ENCODE results near the gene COG5. TPM values are rescaled to one million over a fixed set of nuclear protein-coding genes. Genes with fewer than 3 reads are reported as not detected.

The COG5 gene
- total and polyA plus RNA-seq, 2 of the 8 experiments (the other 6 are each of a cell fraction or from before 2014, with no cell fraction given): 10.5 to 28.1 TPM

GRCh38 chr7:107181172-107181571 lies 382.5 kb downstream of the COG5 start (continued):
- TF ChIP-seq SRF (IDR thresholded peaks at IDR 0.05; ENCODE audit: low read depth, low read length) (no peak), POLR2AphosphoS5 (IDR thresholded peaks at IDR 0.05; ENCODE audit: low read depth, low read length) (no peak), JUND (IDR thresholded peaks at IDR 0.05; ENCODE audit: low read length) (no peak), GABPA (IDR thresholded peaks at IDR 0.05; ENCODE audit: borderline replicate concordance, insufficient read depth, low read length) (no peak), RAD21 (IDR thresholded peaks at IDR 0.05 in 1 of 2, conservative IDR thresholded peaks at IDR 0.05 in 1 of 2; ENCODE audit: low read depth in 2 of 2, low read length in 2 of 2) (no peak), KDM1A (IDR thresholded peaks at IDR 0.05; ENCODE audit: borderline replicate concordance, low read length) (no peak), EGR1 (IDR thresholded peaks at IDR 0.05; ENCODE audit: borderline replicate concordance, low read depth, low read length) (no peak)
- TF ChIP-seq, protein P1, sequence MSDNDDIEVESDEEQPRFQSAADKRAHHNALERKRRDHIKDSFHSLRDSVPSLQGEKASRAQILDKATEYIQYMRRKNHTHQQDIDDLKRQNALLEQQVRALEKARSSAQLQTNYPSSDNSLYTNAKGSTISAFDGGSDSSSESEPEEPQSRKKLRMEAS (IDR thresholded peaks at IDR 0.05): no peak
